ENCODE data around the gene DBP. TPM values are rescaled to one million over a fixed set of nuclear protein-coding genes. Genes with fewer than 3 reads are reported as not detected.

The DBP gene
- total and polyA plus RNA-seq, 11 donors: 1.4 to 34.2 (median 11.6) TPM

DNA sequence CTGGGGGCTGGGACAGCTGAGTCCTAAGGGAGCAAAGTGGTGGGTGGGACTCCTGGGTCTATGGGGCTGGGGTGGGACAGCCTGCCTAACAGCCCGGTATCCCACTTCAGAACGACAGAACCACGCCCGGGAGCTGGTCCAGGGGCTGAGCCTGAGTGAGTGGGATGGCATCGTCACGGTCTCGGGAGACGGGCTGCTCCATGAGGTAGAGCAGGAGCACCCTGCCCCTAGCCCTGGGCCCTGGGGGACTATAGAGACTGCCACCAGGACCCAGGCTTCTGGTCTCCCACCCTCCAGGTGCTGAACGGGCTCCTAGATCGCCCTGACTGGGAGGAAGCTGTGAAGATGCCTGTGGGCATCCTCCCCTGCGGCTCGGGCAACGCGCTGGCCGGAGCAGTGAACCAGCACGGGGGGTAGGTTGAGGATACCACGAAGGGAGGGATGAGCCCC, 9.3 kb downstream of the DBP start:
- DNase-seq (no peak), ATAC-seq (no peak)
- H3K27me3 ChIP-seq: no peaks in the 10 kb centered on the region
- H3K9me3 ChIP-seq: no peaks in the 10 kb centered on the region
- H3K27ac ChIP-seq: peak overlapping the region in 1 of 12 donors; percentile 16
- TF ChIP-seq, protein P1, sequence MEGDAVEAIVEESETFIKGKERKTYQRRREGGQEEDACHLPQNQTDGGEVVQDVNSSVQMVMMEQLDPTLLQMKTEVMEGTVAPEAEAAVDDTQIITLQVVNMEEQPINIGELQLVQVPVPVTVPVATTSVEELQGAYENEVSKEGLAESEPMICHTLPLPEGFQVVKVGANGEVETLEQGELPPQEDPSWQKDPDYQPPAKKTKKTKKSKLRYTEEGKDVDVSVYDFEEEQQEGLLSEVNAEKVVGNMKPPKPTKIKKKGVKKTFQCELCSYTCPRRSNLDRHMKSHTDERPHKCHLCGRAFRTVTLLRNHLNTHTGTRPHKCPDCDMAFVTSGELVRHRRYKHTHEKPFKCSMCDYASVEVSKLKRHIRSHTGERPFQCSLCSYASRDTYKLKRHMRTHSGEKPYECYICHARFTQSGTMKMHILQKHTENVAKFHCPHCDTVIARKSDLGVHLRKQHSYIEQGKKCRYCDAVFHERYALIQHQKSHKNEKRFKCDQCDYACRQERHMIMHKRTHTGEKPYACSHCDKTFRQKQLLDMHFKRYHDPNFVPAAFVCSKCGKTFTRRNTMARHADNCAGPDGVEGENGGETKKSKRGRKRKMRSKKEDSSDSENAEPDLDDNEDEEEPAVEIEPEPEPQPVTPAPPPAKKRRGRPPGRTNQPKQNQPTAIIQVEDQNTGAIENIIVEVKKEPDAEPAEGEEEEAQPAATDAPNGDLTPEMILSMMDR (IDR thresholded peaks at IDR 0.05): no peak
- no peak for TF ChIP-seq POLR2A (IDR thresholded peaks at IDR 0.05)
- intact Hi-C loops (cut with DNase I): loop anchor here in 2 of 10 donors (5.0 to 10.0 kb wide), 2 partner anchors 881 to 1017 kb away; partner anchors contain the start of genes NOP53 (in 1 of the 2), RRAS (in 1 of the 2) and SCAF1 (in 1 of the 2)
- H3K4me3 ChIP-seq: no peak overlapping the region
- peaks cover 3 to 56% (median 47%) of the 10 kb centered on the region in 12 donors for H3K4me1 ChIP-seq
- WGBS, 4 donors: 65 to 91% (median 87%) methylated on average over 4 to 17 of the region's 17 CpGs
- H3K36me3 ChIP-seq: peaks cover 0 to 47% (median 7%) of the 10 kb centered on the region in 9 donors

DNA sequence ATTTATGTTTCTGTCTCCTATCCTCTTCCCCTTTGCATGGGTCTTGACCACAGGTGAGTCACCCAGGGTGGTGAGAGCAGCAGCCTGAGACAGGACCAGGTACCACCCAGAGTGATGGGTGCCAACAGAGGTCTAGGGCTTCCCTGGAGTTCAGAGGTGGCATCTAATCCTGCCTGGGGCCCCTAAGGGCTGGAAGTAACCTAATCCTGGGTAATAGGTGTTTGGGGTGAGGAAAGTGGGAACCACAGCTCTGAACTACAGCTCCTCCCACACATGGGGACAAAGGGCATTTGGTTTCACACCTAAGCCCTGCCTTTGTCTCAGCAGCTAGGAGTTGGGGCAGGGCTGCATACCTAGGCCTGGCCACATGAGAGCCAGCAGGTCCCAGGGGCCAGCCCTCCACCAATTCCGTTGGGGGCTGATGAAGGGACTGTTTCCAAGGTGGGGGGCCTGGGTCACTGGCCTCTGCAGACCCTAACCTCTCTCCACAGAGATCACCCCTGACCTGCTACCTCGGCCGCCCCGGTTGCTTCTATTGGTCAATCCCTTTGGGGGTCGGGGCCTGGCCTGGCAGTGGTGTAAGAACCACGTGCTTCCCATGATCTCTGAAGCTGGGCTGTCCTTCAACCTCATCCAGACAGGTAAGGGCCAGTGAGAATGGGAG, 9.8 kb downstream of the DBP start:
- no peak overlapping the region for H3K4me3 ChIP-seq
- H3K27ac ChIP-seq: no peak overlapping the region
- no peaks in the 10 kb centered on the region for H3K27me3 ChIP-seq
- no peaks in the 10 kb centered on the region for H3K9me3 ChIP-seq
- H3K4me1 ChIP-seq: peaks cover 3 to 53% (median 44%) of the 10 kb centered on the region in 12 donors
- ATAC-seq (no peak), DNase-seq (no peak)
- intact Hi-C loops (cut with DNase I): loop anchor here in 2 of 10 donors (5.0 to 10.0 kb wide), 2 partner anchors 880 to 1017 kb away; partner anchors contain the start of genes NOP53 (in 1 of the 2), RRAS (in 1 of the 2) and SCAF1 (in 1 of the 2)
- TF ChIP-seq, protein P1 (IDR thresholded peaks at IDR 0.05): no peak
- TF ChIP-seq POLR2A (IDR thresholded peaks at IDR 0.05): no peak
- WGBS, 4 donors: 83 to 90% (median 84%) methylated on average over 6 of the region's 6 CpGs
- peaks cover 0 to 42% (median 7%) of the 10 kb centered on the region in 9 donors for H3K36me3 ChIP-seq

DNA sequence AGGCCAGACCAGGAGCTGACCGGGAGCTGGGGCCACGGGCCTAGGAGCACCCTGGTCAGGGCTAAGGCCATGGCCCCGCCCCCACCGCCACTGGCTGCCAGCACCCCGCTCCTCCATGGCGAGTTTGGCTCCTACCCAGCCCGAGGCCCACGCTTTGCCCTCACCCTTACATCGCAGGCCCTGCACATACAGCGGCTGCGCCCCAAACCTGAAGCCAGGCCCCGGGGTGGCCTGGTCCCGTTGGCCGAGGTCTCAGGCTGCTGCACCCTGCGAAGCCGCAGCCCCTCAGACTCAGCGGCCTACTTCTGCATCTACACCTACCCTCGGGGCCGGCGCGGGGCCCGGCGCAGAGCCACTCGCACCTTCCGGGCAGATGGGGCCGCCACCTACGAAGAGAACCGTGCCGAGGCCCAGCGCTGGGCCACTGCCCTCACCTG, 11.3 kb downstream of the DBP start:
- DNase-seq (peak in 1 of 5 donors; percentile 41), ATAC-seq (no peak)
- H3K4me1 ChIP-seq: peaks cover 3 to 51% (median 33%) of the 10 kb centered on the region in 12 donors
- 90 to 94% (median 92%) methylated on average over 17 to 30 of the region's 30 CpGs for WGBS, 4 donors
- no peak overlapping the region for H3K27ac ChIP-seq
- no peak overlapping the region for H3K4me3 ChIP-seq
- TF ChIP-seq POLR2A (IDR thresholded peaks at IDR 0.05): no peak
- TF ChIP-seq, protein P1 (IDR thresholded peaks at IDR 0.05): no peak
- intact Hi-C loops (cut with DNase I): loop anchor here in 2 of 10 donors (5.0 to 10.0 kb wide), 2 partner anchors 879 to 1019 kb away; partner anchors contain the start of genes NOP53 (in 1 of the 2), RRAS (in 1 of the 2) and SCAF1 (in 1 of the 2)
- no peaks in the 10 kb centered on the region for H3K27me3 ChIP-seq
- no peaks in the 10 kb centered on the region for H3K9me3 ChIP-seq
- peaks cover 0 to 34% (median 13%) of the 10 kb centered on the region in 9 donors for H3K36me3 ChIP-seq
